ENCODE results near the gene DCC. TPM values are rescaled to one million over a fixed set of nuclear protein-coding genes. Genes with fewer than 3 reads are reported as not detected.

Gene DCC
- total and polyA plus RNA-seq, 2 donors (not counting 1 experiment from before 2014, with no cell fraction given) = not detected

- POLR2A ChIA-PET = no interaction called here
- Histone ChIP-seq H3K4me3 (ENCODE audit: control extremely low read depth in 1 of 5, extremely low read depth in 1 of 5, insufficient read depth in 1 of 5, low read depth in 2 of 5, low read length in 4 of 5) (no peak overlapping the region), H4K20me1 (ENCODE audit: control insufficient read depth, insufficient read depth, low read length, poor library complexity, severe bottlenecking) (no peaks in the 10 kb centered on the region), H3K27me3 (replicated peaks in 1 of 4; ENCODE audit: control extremely low read depth in 1 of 4, control insufficient read depth in 3 of 4, insufficient read depth in 4 of 4, low read length in 3 of 4) (no peaks in the 10 kb centered on the region), H3K27ac (ENCODE audit: low read length in 2 of 2) (no peak overlapping the region), H3K79me2 (ENCODE audit: control insufficient read depth, insufficient read depth, low read length) (no peaks in the 10 kb centered on the region), H3K36me3 (replicated peaks in 1 of 2; ENCODE audit: control extremely low read depth in 1 of 2, control insufficient read depth in 1 of 2, extremely low read depth in 1 of 2, insufficient read depth in 2 of 2, low read length in 1 of 2) (no peaks in the 10 kb centered on the region), H3K4me2 (replicated peaks; ENCODE audit: low read depth, low read length, poor library complexity, severe bottlenecking) (no peak overlapping the region), H3K9me3 (ENCODE audit: control extremely low read depth in 1 of 3, control insufficient read depth in 2 of 3, insufficient read depth in 1 of 3, low read length in 2 of 3) (no peaks in the 10 kb centered on the region), H3K9ac (ENCODE audit: low read length) (no peak overlapping the region), H3K4me1 (ENCODE audit: control insufficient read depth in 2 of 2, insufficient read depth in 2 of 2, low read length in 2 of 2) (no peaks in the 10 kb centered on the region), H2AFZ (ENCODE audit: insufficient read depth, low read depth, low read length, poor library complexity, severe bottlenecking) (no peak overlapping the region)
- DNase-seq (no peak), ATAC-seq (ENCODE audit: low read depth) (no peak)
- CTCF ChIA-PET = no interaction called here
- no peaks in the 10 kb centered on the region for H3K27me3 Mint-ChIP-seq
- H3K9me3 Mint-ChIP-seq (ENCODE audit: insufficient read depth) = no peaks in the 10 kb centered on the region
- no peaks in the 10 kb centered on the region for H3K4me1 Mint-ChIP-seq
- TF ChIP-seq EZH2 (IDR thresholded peaks at IDR 0.05; ENCODE audit: borderline replicate concordance, insufficient read depth, low read depth, low read length, poor library complexity, severe bottlenecking) = no peak
- TF ChIP-seq CTCF (IDR thresholded peaks at IDR 0.05) = no peak
- intact Hi-C loops (cut with micrococcal nuclease) = no loop called here
- no peak overlapping the region for H3K4me3 Mint-ChIP-seq
- no peak overlapping the region for H3K27ac Mint-ChIP-seq
Observed at GRCh38 chr18:52441794-52442193, 101.8 kb downstream of the DCC start.

GRCh38 chr18:52442686-52443085 is 102.7 kb downstream of the DCC start:
- H3K27me3 Mint-ChIP-seq = no peaks in the 10 kb centered on the region
- CTCF ChIA-PET = no interaction called here
- H3K4me3 Mint-ChIP-seq = no peak overlapping the region
- intact Hi-C loops (cut with micrococcal nuclease) = no loop called here
- TF ChIP-seq EZH2 (IDR thresholded peaks at IDR 0.05; ENCODE audit: borderline replicate concordance, insufficient read depth, low read depth, low read length, poor library complexity, severe bottlenecking) (no peak), CTCF (IDR thresholded peaks at IDR 0.05) (no peak)
- ATAC-seq (ENCODE audit: low read depth) = no peak
- no peak overlapping the region for H3K27ac Mint-ChIP-seq
- no peak overlapping the region for H2AFZ ChIP-seq (ENCODE audit: insufficient read depth, low read depth, low read length, poor library complexity, severe bottlenecking)
- H3K4me1 ChIP-seq (ENCODE audit: control insufficient read depth in 2 of 2, insufficient read depth in 2 of 2, low read length in 2 of 2) = no peaks in the 10 kb centered on the region
- POLR2A ChIA-PET = no interaction called here
- no peaks in the 10 kb centered on the region for H3K79me2 ChIP-seq (ENCODE audit: control insufficient read depth, insufficient read depth, low read length)
- no peaks in the 10 kb centered on the region for H3K36me3 ChIP-seq (replicated peaks in 1 of 2; ENCODE audit: control extremely low read depth in 1 of 2, control insufficient read depth in 1 of 2, extremely low read depth in 1 of 2, insufficient read depth in 2 of 2, low read length in 1 of 2)
- no peak overlapping the region for H3K9ac ChIP-seq (ENCODE audit: low read length)
- H4K20me1 ChIP-seq (ENCODE audit: control insufficient read depth, insufficient read depth, low read length, poor library complexity, severe bottlenecking) = no peaks in the 10 kb centered on the region
- H3K4me1 Mint-ChIP-seq = no peaks in the 10 kb centered on the region
- no peak overlapping the region for H3K27ac ChIP-seq (ENCODE audit: low read length in 2 of 2)
- H3K27me3 ChIP-seq (replicated peaks in 1 of 4; ENCODE audit: control extremely low read depth in 1 of 4, control insufficient read depth in 3 of 4, insufficient read depth in 4 of 4, low read length in 3 of 4) = no peaks in the 10 kb centered on the region
- H3K9me3 ChIP-seq (ENCODE audit: control extremely low read depth in 1 of 3, control insufficient read depth in 2 of 3, insufficient read depth in 1 of 3, low read length in 2 of 3) = no peaks in the 10 kb centered on the region
- H3K4me3 ChIP-seq (ENCODE audit: control extremely low read depth in 1 of 5, extremely low read depth in 1 of 5, insufficient read depth in 1 of 5, low read depth in 2 of 5, low read length in 4 of 5) = no peak overlapping the region
- DNase-seq = no peak
- H3K4me2 ChIP-seq (replicated peaks; ENCODE audit: low read depth, low read length, poor library complexity, severe bottlenecking) = no peak overlapping the region
- no CpG with 5 or more reads among the region's 2 CpGs for WGBS (ENCODE audit: insufficient coverage)
- H3K9me3 Mint-ChIP-seq (ENCODE audit: insufficient read depth) = no peaks in the 10 kb centered on the region

Data from B cell (primary cell).